ENCODE data around the gene ADCY2.

DNA sequence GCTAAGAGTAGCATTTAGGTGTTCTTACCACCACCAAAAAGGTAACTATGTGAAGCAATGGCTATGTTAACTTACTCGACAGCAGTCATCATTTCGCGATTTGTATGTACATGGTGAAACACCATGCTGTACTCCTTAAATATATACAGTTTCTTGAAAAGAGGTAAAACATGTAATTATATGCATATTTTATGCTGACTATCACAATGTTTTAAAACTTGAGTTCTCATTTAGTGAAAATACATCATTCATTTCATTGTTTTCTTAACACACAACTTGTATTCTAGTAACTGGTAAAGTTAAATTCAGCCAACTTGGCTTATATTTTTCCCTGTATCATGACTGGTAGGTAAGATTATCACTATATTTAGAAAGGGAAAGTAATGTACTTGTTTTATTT lies 189.9 kb downstream of the ADCY2 start:
- TF ChIP-seq, protein P1, sequence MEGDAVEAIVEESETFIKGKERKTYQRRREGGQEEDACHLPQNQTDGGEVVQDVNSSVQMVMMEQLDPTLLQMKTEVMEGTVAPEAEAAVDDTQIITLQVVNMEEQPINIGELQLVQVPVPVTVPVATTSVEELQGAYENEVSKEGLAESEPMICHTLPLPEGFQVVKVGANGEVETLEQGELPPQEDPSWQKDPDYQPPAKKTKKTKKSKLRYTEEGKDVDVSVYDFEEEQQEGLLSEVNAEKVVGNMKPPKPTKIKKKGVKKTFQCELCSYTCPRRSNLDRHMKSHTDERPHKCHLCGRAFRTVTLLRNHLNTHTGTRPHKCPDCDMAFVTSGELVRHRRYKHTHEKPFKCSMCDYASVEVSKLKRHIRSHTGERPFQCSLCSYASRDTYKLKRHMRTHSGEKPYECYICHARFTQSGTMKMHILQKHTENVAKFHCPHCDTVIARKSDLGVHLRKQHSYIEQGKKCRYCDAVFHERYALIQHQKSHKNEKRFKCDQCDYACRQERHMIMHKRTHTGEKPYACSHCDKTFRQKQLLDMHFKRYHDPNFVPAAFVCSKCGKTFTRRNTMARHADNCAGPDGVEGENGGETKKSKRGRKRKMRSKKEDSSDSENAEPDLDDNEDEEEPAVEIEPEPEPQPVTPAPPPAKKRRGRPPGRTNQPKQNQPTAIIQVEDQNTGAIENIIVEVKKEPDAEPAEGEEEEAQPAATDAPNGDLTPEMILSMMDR (IDR thresholded peaks at IDR 0.05) = no peak
- TF ChIP-seq POLR2A (IDR thresholded peaks at IDR 0.05; ENCODE audit: low read depth) (no peak), EP300 (IDR thresholded peaks at IDR 0.05) (no peak)
